GM21390 (cell line): ENCODE data around the gene PRSS56.

Experiments
- ATAC-seq: cut with Tn5 transposase; IDR thresholded peaks from one replicate; pipeline ENCODE4 v1.9.1; 2021; ENCODE audit not compliant: unreplicated experiment

The PRSS56 gene

GRCh38 chr2:232519581-232520438, at the start of gene PRSS56:
Gene PRSS56 (plus strand): TSS chr2:232520388. CDS start chr2:232520599, 211 bp downstream.
- ATAC-seq = no peak

GRCh38 chr2:232473467-232473890, 46.7 kb upstream of the PRSS56 start:
- no peak for ATAC-seq

GRCh38 chr2:232476045-232476444, 44.1 kb upstream of the PRSS56 start:
- no peak for ATAC-seq

- ATAC-seq = no peak
Measured at GRCh38 chr2:232476791-232477190, 43.4 kb upstream of the PRSS56 start.

GRCh38 chr2:232477751-232478510, 42.3 kb upstream of the PRSS56 start:
- no peak for ATAC-seq

GRCh38 chr2:232478571-232479340, 41.4 kb upstream of the PRSS56 start:
- ATAC-seq = no peak

- no peak for ATAC-seq
Measured at GRCh38 chr2:232479341-232480200, 40.6 kb upstream of the PRSS56 start.

- no peak for ATAC-seq
Measured at GRCh38 chr2:232480201-232481190, 39.7 kb upstream of the PRSS56 start.

GRCh38 chr2:232481322-232482140, 38.7 kb upstream of the PRSS56 start:
- ATAC-seq = no peak

GRCh38 chr2:232482301-232483238, 37.6 kb upstream of the PRSS56 start:
- no peak for ATAC-seq

- no peak for ATAC-seq
Measured at GRCh38 chr2:232483311-232483922, 36.8 kb upstream of the PRSS56 start.

- ATAC-seq = no peak
Measured at GRCh38 chr2:232483923-232484627, 36.1 kb upstream of the PRSS56 start.

- ATAC-seq = no peak
Measured at GRCh38 chr2:232484628-232485347, 35.4 kb upstream of the PRSS56 start.

- no peak for ATAC-seq
Measured at GRCh38 chr2:232485348-232485756, 34.8 kb upstream of the PRSS56 start.

- ATAC-seq = no peak
Measured at GRCh38 chr2:232485757-232486557, 34.2 kb upstream of the PRSS56 start.
